A549 (cell line): ENCODE results near the gene HELT. TPM values are rescaled to one million over a fixed set of nuclear protein-coding genes. Genes with fewer than 3 reads are reported as not detected.

ENCODE experiments used
- ATAC-seq, 2 experiments: fragments of 200-7000 bp in 1 of 2; fragments of >200 bp in 1 of 2; cut with Nextera tagmentation in 1 of 2; cut with Tn5 transposase in 1 of 2; 3 replicates each; pipeline versions ENCODE4 v1.8.0 to v1.9.1; 2018 to 2020; ENCODE audit warnings: mild to moderate bottlenecking in 1 of 2, moderate library complexity in 1 of 2
- CTCF ChIA-PET: fragments of 300-600 bp; sonication (Branson Sonifier 250); formaldehyde crosslinking; extraction: SDS; loops from one replicate; lab custom pipeline; 2021; ENCODE audit warnings: antibody characterized with exemption, inconsistent platforms; lab: Yijun Ruan, JAX
- POLR2A ChIA-PET: fragments of 350-600 bp; formaldehyde crosslinking; extraction: SDS; loops from one replicate; lab custom pipeline; 2021; ENCODE audit warnings: antibody characterized with exemption, inconsistent platforms; lab: Yijun Ruan, JAX
- DNase-seq, 2 experiments: peaks; one replicate each; pipeline versions ENCODE4 v3.0.0 to v3.0.0-alpha.2; 2011 to 2016; ENCODE audit warnings: low read depth in 1 of 2, low spot score in 1 of 2
- FAIRE-seq: peaks from 2 replicates; lab custom pipeline; 2011; peaks lifted over from hg19 to GRCh38; lab: Jason Lieb, UNC
- H3K27ac ChIP-seq, 2 experiments: fragments of >200 bp; sonication (Bioruptor Twin); formaldehyde crosslinking; 3 replicates each; pipeline ENCODE4 v1.5.1; 2016 to 2017
- H3K4me1 ChIP-seq: fragments of >200 bp; sonication (Bioruptor Twin); formaldehyde crosslinking; 3 replicates; pipeline ENCODE4 v1.6.1; 2016
- H3K4me2 ChIP-seq: fragments of >200 bp; sonication (Bioruptor Twin); formaldehyde crosslinking; 3 replicates; pipeline ENCODE4 v1.6.1; 2016
- H3K4me3 ChIP-seq: fragments of >200 bp; sonication (Bioruptor Twin); formaldehyde crosslinking; 3 replicates; pipeline ENCODE4 v1.5.1; 2016
- H3K9me3 ChIP-seq: fragments of >200 bp; sonication (Bioruptor Twin); formaldehyde crosslinking; 3 replicates; pipeline ENCODE4 v1.6.1; 2016
- BHLHE40 ChIP-seq: IDR thresholded peaks from 2 replicates; pipeline ENCODE4 v1.6.1; 2012; ENCODE audit warnings: low read depth, low read length, inconsistent platforms
- CBX2 ChIP-seq: fragments of 200-600 bp; sonication (generic); IDR thresholded peaks from 2 replicates; pipeline ENCODE4 v1.6.1; 2016; ENCODE audit warnings: low read depth, mild to moderate bottlenecking, borderline replicate concordance
- CEBPB ChIP-seq, 2 experiments: fragments of >200 bp in 1 of 2; sonication (Bioruptor Twin) in 1 of 2; formaldehyde crosslinking in 1 of 2; IDR thresholded peaks; 2 replicates each; pipeline ENCODE4 v1.6.1; 2012 to 2016
- CHD2 ChIP-seq: fragments of 150-350 bp; IDR thresholded peaks from 2 replicates; pipeline ENCODE4 v1.6.1; 2014; ENCODE audit warnings: low read length; ENCODE audit not compliant: partially characterized antibody
- CHD4 ChIP-seq: fragments of 200-600 bp; sonication (generic); IDR thresholded peaks from 2 replicates; pipeline ENCODE4 v1.6.1; 2016; ENCODE audit warnings: antibody characterized with exemption, mild to moderate bottlenecking, borderline replicate concordance
- EHF ChIP-seq: fragments of 250-450 bp; sonication (Bioruptor Pico); IDR thresholded peaks from 2 replicates; pipeline ENCODE4 v1.5.0; 2020; ENCODE audit warnings: mild to moderate bottlenecking
- EP300 ChIP-seq, 2 experiments: fragments of >200 bp; sonication (Bioruptor Twin); formaldehyde crosslinking; IDR thresholded peaks; 2 replicates in 1 of 2; 3 replicates in 1 of 2; pipeline ENCODE4 v1.6.1; 2016 to 2017
- FOXS1 ChIP-seq: fragments of 250-450 bp; sonication (Bioruptor Pico); IDR thresholded peaks from 2 replicates; pipeline ENCODE4 v1.5.0; 2020; ENCODE audit warnings: mild to moderate bottlenecking, moderate library complexity
- HDAC2 ChIP-seq: fragments of 200-600 bp; sonication (generic); IDR thresholded peaks from 2 replicates; pipeline ENCODE4 v1.6.1; 2016
- HEYL ChIP-seq: fragments of 250-450 bp; sonication (Bioruptor Pico); IDR thresholded peaks from 2 replicates; pipeline ENCODE4 v1.8.0; 2021; ENCODE audit warnings: mild to moderate bottlenecking, moderate library complexity
- JUN ChIP-seq, 2 experiments: fragments of >200 bp; sonication (Bioruptor Twin); formaldehyde crosslinking; IDR thresholded peaks; 2 replicates in 1 of 2; 3 replicates in 1 of 2; pipeline ENCODE4 v1.6.1; 2016 to 2017
- JUNB ChIP-seq: fragments of >200 bp; sonication (Bioruptor Twin); formaldehyde crosslinking; IDR thresholded peaks from 2 replicates; pipeline ENCODE4 v1.6.1; 2016
- KDM5A ChIP-seq: fragments of 200-600 bp; sonication (generic); IDR thresholded peaks from 2 replicates; pipeline ENCODE4 v1.6.1; 2016; ENCODE audit warnings: antibody characterized with exemption, mild to moderate bottlenecking
- MAFK ChIP-seq: fragments of 450-650 bp; IDR thresholded peaks from 2 replicates; pipeline ENCODE4 v1.6.1; 2014; ENCODE audit not compliant: partially characterized antibody
- MAZ ChIP-seq: fragments of 150-350 bp; IDR thresholded peaks from 2 replicates; pipeline ENCODE4 v1.6.1; 2014; ENCODE audit warnings: antibody characterized with exemption, low read depth, low read length, borderline replicate concordance
- MYC ChIP-seq: IDR thresholded peaks from 2 replicates; pipeline ENCODE4 v1.6.1; 2012; ENCODE audit warnings: mild to moderate bottlenecking, inconsistent platforms, low read length, improper control_type of control experiment, borderline replicate concordance
- NPAS2 ChIP-seq: fragments of 250-450 bp; sonication (Bioruptor Pico); IDR thresholded peaks from 2 replicates; pipeline ENCODE4 v1.8.0; 2022; ENCODE audit warnings: mild to moderate bottlenecking, moderate library complexity, borderline replicate concordance
- POLR2A ChIP-seq: IDR thresholded peaks from 2 replicates; pipeline ENCODE4 v1.6.1; 2012; ENCODE audit warnings: mild to moderate bottlenecking, low read length
- RCOR1 ChIP-seq: fragments of 150-350 bp; IDR thresholded peaks from 2 replicates; pipeline ENCODE4 v1.6.1; 2014; ENCODE audit warnings: antibody characterized with exemption, low read length, low read depth
- TFCP2L1 ChIP-seq: fragments of 250-450 bp; sonication (Bioruptor Pico); IDR thresholded peaks from 2 replicates; pipeline ENCODE4 v1.5.0; 2021; ENCODE audit warnings: mild to moderate bottlenecking
- TP53 ChIP-seq: fragments of 250-450 bp; sonication (Bioruptor Pico); IDR thresholded peaks from 2 replicates; pipeline ENCODE4 v1.5.0; 2021; ENCODE audit warnings: mild to moderate bottlenecking, moderate library complexity
- ZC3H11A ChIP-seq: fragments of 450-650 bp; IDR thresholded peaks from 2 replicates; pipeline ENCODE4 v1.6.1; 2014; ENCODE audit warnings: antibody characterized with exemption, mild to moderate bottlenecking
- ZNF302 ChIP-seq: fragments of 250-450 bp; sonication (Bioruptor Pico); IDR thresholded peaks from 2 replicates; pipeline ENCODE4 v1.9.0; 2021; ENCODE audit warnings: inconsistent platforms, mild to moderate bottlenecking, moderate library complexity
- ZSCAN20 ChIP-seq: fragments of 250-450 bp; sonication (Bioruptor Pico); IDR thresholded peaks from 2 replicates; pipeline ENCODE4 v1.8.0; 2022; ENCODE audit warnings: mild to moderate bottlenecking, moderate library complexity
- WGBS: methylation state at CpG from one replicate; pipeline ENCODE4 v1.1.6; 2017; ENCODE audit errors: missing lambda C conversion rate; 5-methylcytosine and 5-hydroxymethylcytosine counted together
- polyA plus RNA-seq, 4 experiments: library from polyadenylated mRNA; depleted of rRNA in 3 of 4; stranded (reverse); fragments of >200 nt; fragmentation: RNase III in 1 of 4; extraction: RNeasy Plus Mini Kit Qiagen cat#74134 plus additional on column Dnase treatment in 1 of 4; gene quantifications; 2 replicates in 3 of 4; 3 replicates in 1 of 4; pipeline ENCODE4 v1.2.3, GENCODE V29; 2011 to 2017
- TF ChIP-seq, protein P1 (sequence below): fragments of 250-450 bp; sonication (Bioruptor Pico); IDR thresholded peaks from 2 replicates; pipeline ENCODE4 v1.5.0; 2020; ENCODE audit warnings: low read depth, mild to moderate bottlenecking, moderate library complexity
- TF ChIP-seq, protein P2 (sequence below): fragments of 150-350 bp; IDR thresholded peaks from 2 replicates; pipeline ENCODE4 v1.6.1; 2014; ENCODE audit warnings: low read depth, mild to moderate bottlenecking, low read length
- TF ChIP-seq, protein P3 (sequence below): fragments of >200 bp; sonication (Bioruptor Twin); formaldehyde crosslinking; IDR thresholded peaks from 2 replicates; pipeline ENCODE4 v1.6.1; 2016
- TF ChIP-seq, protein P4 (sequence below): IDR thresholded peaks from 2 replicates; pipeline ENCODE4 v1.6.1; 2012
- TF ChIP-seq, protein P5 (sequence below): IDR thresholded peaks from 2 replicates; pipeline ENCODE4 v1.6.1; 2012; ENCODE audit warnings: low read depth, borderline replicate concordance

The HELT gene
- polyA plus RNA-seq, 2 of the 4 experiments (the other 2 are of a cell fraction): not detected

DNA sequence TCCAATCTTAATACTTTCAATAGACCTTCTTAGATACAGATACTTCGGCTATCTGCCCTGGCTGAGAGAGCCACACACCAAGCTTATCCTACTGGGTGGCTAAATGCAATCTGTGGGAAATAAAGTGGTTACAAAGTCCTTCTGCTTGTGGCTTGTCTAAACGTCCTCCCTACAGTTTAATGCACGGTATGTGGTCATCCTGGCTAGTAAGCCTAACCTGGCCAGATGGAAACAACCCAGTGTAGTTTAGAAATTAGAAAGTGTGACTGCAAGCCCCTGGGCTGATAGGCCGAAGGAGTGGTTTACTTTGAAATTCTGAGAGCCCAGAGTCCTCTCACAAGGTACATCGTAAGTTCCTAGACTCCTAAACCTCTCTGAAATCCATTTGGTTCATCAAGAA lies 47.9 kb downstream of the HELT start:
- Histone ChIP-seq H3K4me1 (no peaks in the 10 kb centered on the region), H3K9me3 (no peaks in the 10 kb centered on the region), H3K27ac (no peak overlapping the region), H3K4me2 (no peak overlapping the region), H3K4me3 (no peak overlapping the region)
- TF ChIP-seq EHF (CRISPR knock-in tag) (no peak), ZSCAN20 (CRISPR knock-in tag) (no peak), CBX2 (no peak), FOXS1 (CRISPR knock-in tag) (no peak), CEBPB (IDR thresholded peaks at IDR 0.05) (no peak), ZC3H11A (no peak), TFCP2L1 (CRISPR knock-in tag) (no peak), MAZ (no peak), ZNF302 (CRISPR knock-in tag) (no peak), CHD4 (no peak), MYC (no peak), HDAC2 (no peak), BHLHE40 (no peak), KDM5A (no peak), EP300 (IDR thresholded peaks at IDR 0.05) (no peak), JUN (IDR thresholded peaks at IDR 0.05) (no peak)
- TF ChIP-seq, protein P1, sequence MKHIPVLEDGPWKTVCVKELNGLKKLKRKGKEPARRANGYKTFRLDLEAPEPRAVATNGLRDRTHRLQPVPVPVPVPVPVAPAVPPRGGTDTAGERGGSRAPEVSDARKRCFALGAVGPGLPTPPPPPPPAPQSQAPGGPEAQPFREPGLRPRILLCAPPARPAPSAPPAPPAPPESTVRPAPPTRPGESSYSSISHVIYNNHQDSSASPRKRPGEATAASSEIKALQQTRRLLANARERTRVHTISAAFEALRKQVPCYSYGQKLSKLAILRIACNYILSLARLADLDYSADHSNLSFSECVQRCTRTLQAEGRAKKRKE (CRISPR knock-in tag): no peak
- TF ChIP-seq, protein P2, sequence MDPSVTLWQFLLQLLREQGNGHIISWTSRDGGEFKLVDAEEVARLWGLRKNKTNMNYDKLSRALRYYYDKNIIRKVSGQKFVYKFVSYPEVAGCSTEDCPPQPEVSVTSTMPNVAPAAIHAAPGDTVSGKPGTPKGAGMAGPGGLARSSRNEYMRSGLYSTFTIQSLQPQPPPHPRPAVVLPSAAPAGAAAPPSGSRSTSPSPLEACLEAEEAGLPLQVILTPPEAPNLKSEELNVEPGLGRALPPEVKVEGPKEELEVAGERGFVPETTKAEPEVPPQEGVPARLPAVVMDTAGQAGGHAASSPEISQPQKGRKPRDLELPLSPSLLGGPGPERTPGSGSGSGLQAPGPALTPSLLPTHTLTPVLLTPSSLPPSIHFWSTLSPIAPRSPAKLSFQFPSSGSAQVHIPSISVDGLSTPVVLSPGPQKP: no peak
- FAIRE-seq: no peak
- WGBS: 50% methylated on average over 5 of the region's 5 CpGs
- no peak for ATAC-seq
- ChIA-PET CTCF (interaction anchor here (1.6 kb wide), 1 partner anchor 61 kb away, joined by 4 read pairs; no protein-coding TSS in a partner anchor), POLR2A (no interaction called here)
- no peak for DNase-seq

DNA sequence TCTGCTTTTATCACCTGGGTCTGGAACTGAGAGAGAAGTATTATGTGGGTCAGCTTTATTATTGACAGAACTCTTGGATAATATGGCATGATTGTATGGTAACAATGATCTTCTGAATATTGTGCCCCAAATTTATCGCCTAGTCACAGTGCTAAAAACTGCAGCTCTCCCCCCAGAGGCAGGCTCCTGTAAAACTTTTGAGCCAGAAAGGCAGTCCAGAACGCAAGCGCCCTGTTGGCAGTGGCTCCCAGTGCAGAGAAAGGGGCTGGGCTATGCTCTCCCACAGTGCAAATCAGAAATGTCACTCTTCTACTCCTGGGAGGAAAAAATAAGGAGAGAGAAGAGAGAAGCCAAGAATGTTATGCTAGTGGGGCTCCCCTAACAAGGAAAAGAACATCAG lies 50.5 kb downstream of the HELT start:
- FAIRE-seq: no peak
- H3K4me1 ChIP-seq: no peaks in the 10 kb centered on the region
- H3K4me3 ChIP-seq: no peak overlapping the region
- no peak for DNase-seq
- CTCF ChIA-PET: no interaction called here
- no peak overlapping the region for H3K4me2 ChIP-seq
- H3K27ac ChIP-seq: no peak overlapping the region
- no peaks in the 10 kb centered on the region for H3K9me3 ChIP-seq
- TF ChIP-seq, protein P1 (CRISPR knock-in tag): no peak
- TF ChIP-seq CHD2 (no peak), NPAS2 (CRISPR knock-in tag) (no peak), CEBPB (IDR thresholded peaks at IDR 0.05) (no peak), ZNF302 (CRISPR knock-in tag) (no peak), KDM5A (no peak), TP53 (CRISPR knock-in tag) (no peak), CBX2 (no peak), JUNB (no peak), MAFK (no peak), HEYL (CRISPR knock-in tag) (no peak), RCOR1 (no peak), MAZ (no peak), POLR2A (no peak)
- TF ChIP-seq, protein P3, sequence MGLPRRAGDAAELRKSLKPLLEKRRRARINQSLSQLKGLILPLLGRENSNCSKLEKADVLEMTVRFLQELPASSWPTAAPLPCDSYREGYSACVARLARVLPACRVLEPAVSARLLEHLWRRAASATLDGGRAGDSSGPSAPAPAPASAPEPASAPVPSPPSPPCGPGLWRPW: no peak
- TF ChIP-seq, protein P4, sequence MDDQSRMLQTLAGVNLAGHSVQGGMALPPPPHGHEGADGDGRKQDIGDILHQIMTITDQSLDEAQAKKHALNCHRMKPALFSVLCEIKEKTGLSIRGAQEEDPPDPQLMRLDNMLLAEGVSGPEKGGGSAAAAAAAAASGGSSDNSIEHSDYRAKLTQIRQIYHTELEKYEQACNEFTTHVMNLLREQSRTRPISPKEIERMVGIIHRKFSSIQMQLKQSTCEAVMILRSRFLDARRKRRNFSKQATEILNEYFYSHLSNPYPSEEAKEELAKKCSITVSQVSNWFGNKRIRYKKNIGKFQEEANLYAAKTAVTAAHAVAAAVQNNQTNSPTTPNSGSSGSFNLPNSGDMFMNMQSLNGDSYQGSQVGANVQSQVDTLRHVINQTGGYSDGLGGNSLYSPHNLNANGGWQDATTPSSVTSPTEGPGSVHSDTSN: no peak
- TF ChIP-seq, protein P5, sequence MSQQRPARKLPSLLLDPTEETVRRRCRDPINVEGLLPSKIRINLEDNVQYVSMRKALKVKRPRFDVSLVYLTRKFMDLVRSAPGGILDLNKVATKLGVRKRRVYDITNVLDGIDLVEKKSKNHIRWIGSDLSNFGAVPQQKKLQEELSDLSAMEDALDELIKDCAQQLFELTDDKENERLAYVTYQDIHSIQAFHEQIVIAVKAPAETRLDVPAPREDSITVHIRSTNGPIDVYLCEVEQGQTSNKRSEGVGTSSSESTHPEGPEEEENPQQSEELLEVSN: no peak
- peak; percentile 74 to 77; a peak in 5 of 6 replicates for ATAC-seq
- POLR2A ChIA-PET: no interaction called here
- 18% methylated on average over 3 of the region's 3 CpGs for WGBS
